Activated naive CD4-positive, alpha-beta T cell treated with anti-CD3 and anti-CD28 coated beads for 36 hours (primary cell): ENCODE data around the gene CAMTA1. TPM values are rescaled to one million over a fixed set of nuclear protein-coding genes. Genes with fewer than 3 reads are reported as not detected.

Experiments
- CTCF ChIA-PET: fragments of 350-600 bp; sonication (Branson Sonifier 250); formaldehyde crosslinking; loops from one replicate; lab custom pipeline; 2021; ENCODE audit warnings: antibody characterized with exemption; lab: Charles Lee
- DNase-seq: peaks from one replicate; pipeline ENCODE4 v3.0.0-alpha.2; 2020
- H3K27ac Mint-ChIP-seq: one replicate; pipeline ENCODE4 v1.8.0; 2021; ENCODE audit warnings: mild to moderate bottlenecking, mixed read lengths
- H3K27me3 Mint-ChIP-seq: one replicate; pipeline ENCODE4 v1.8.0; 2021; ENCODE audit warnings: low read depth, mixed read lengths
- H3K36me3 Mint-ChIP-seq: one replicate; pipeline ENCODE4 v1.8.0; 2021; ENCODE audit warnings: low read depth, mixed read lengths
- H3K4me1 Mint-ChIP-seq: one replicate; pipeline ENCODE4 v1.8.0; 2021; ENCODE audit warnings: low read depth, mixed read lengths
- H3K4me3 Mint-ChIP-seq: one replicate; pipeline ENCODE4 v1.8.0; 2021; ENCODE audit warnings: mild to moderate bottlenecking, moderate library complexity, mixed read lengths
- H3K9me3 Mint-ChIP-seq: one replicate; pipeline ENCODE4 v1.8.0; 2021; ENCODE audit warnings: mixed read lengths
- intact Hi-C: fragments of 100-400 bp; cut with micrococcal nuclease; formaldehyde crosslinking; loops from one replicate; pipeline ENCODE4 v1.15.1; 2023
- total RNA-seq, 2 experiments: library from RNA; stranded (reverse); gene quantifications; one replicate each; pipeline ENCODE4 v1.2.3, GENCODE V29; 2021

CAMTA1 gene
- total RNA-seq, 2 experiments from 2014 or later = 61.5 to 70.9 TPM

DNA sequence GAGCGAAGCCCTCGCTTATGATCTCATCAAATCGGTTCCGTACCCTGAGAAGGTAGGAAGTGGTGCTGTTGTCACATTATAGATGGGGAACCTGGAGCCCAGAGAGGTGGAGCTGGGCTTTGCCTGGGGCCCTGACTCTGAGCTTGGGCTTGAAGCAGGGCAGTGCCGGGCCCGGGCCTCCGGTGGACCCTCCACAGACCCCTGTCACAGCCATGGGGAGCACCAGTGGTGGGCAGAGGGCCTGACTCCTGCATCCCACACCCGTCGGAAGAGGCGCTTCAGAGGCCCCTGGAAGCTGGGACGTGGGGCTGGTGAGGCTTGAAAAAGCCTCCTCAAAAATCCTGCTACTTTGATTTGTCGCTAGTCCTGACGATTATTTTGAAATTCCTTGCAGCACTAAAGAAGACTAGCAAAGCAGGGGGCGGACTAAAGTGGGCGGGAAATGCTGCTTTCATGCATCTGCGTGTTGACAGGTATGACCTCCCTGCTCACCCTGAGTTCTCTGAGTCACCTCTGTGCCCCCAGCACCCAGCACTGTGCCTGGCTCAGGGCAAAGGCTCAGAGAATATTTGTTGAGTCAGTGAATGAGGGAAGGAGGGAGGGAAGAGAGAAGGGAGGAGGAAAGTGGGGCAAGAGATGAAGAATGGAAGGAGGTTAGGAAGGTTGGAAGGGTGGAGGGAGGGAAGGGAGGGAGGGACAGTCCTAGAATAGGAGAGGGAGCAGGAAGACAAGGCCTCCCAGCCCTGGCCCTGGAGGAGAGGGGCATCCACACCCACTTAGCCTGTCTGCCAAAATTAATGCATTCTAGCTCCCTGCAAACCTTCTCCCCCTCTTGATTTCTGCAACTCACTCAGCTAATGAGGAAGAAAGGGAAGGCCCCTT lies 723.0 kb downstream of the CAMTA1 start:
- Mint-ChIP-seq H3K27me3 (peaks cover 3% of the 10 kb centered on the region), H3K36me3 (no peaks in the 10 kb centered on the region), H3K4me1 (no peaks in the 10 kb centered on the region), H3K9me3 (no peaks in the 10 kb centered on the region), H3K4me3 (no peak overlapping the region), H3K27ac (no peak overlapping the region)
- intact Hi-C loops = no loop called here
- CTCF ChIA-PET = no interaction called here
- DNase-seq = no peak

DNA sequence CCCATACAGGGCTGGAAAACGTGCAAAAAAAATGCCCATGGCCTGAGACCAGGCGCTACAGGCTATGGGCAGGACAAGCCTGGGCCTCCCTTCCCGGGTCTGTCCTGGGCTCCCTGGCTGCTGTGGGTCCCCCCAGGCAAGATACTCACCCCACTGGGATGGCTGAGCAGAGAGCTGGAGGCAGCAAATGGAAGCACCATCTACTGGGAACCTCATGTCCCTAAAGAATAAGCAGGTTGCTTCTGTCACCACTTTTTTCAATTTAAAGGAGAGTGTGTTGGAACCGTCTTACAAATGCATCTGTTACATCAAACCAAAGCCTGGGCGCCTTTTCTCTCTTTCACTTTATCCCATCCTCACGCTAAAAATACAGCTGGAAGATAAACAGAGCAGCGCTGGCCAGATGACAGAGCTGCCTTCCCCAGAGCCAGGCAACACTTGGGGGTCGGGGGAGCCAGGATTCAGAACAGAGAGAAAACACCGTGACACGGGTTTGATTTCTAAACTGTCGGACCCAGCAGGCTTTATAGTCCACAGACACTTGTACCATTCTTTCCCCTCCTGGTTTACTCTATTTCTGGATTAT lies 723.8 kb downstream of the CAMTA1 start:
- DNase-seq = no peak
- intact Hi-C loops = no loop called here
- Mint-ChIP-seq H3K36me3 (no peaks in the 10 kb centered on the region), H3K4me1 (no peaks in the 10 kb centered on the region), H3K27ac (no peak overlapping the region), H3K9me3 (no peaks in the 10 kb centered on the region), H3K27me3 (peaks cover 3% of the 10 kb centered on the region), H3K4me3 (no peak overlapping the region)
- CTCF ChIA-PET = no interaction called here

DNA sequence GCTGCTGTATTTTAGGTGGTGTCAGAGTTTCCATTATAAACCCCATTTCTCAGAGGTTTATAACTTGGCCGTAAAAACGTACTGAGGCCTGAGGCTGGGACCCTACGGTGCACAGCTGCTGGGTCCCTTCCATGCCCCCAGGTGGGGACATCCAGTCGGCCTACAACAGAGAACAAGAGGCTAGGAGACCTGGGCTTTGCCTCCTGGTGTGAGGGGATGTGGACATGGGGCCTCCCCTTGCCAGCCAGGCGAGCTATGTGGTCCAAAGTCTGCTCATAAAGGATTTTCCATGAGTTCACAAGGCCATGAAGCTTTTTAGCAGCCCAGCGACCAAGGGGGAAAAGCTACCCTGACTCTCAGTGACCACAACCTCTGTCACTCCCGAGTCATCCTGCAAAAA lies 724.3 kb downstream of the CAMTA1 start:
- Mint-ChIP-seq H3K4me3 (no peak overlapping the region), H3K27me3 (peaks cover 3% of the 10 kb centered on the region), H3K9me3 (no peaks in the 10 kb centered on the region), H3K36me3 (no peaks in the 10 kb centered on the region), H3K27ac (no peak overlapping the region), H3K4me1 (no peaks in the 10 kb centered on the region)
- no peak for DNase-seq
- intact Hi-C loops = no loop called here
- CTCF ChIA-PET = no interaction called here

DNA sequence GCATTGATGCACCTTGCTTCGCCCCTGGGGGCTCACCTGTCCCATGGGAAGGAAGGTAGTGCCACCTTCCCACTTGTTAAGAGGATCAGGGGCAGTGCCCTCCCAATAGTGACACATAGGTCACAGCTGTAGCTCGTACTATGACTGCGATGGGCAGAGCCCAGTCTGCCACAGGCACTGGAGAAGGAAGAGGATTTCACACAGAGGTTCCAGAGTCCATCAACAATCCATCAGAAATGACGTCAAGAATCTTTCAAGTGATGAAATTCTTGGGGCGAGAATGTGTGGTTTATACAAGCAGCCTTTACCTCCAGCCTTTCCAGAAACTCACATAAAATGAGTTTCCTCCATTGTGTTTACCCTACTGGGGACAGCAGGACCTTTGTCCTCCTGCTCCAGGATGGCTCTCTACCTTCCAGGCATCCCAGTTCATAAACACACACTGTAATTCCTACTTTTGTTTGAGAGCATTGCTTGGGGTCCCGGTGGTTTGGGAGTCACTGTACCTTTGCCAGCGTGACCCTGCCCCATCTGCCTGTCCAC lies 725.2 kb downstream of the CAMTA1 start:
- no peak overlapping the region for H3K4me3 Mint-ChIP-seq
- no peaks in the 10 kb centered on the region for H3K36me3 Mint-ChIP-seq
- DNase-seq = no peak
- H3K9me3 Mint-ChIP-seq = no peaks in the 10 kb centered on the region
- no peak overlapping the region for H3K27ac Mint-ChIP-seq
- peaks cover 3% of the 10 kb centered on the region for H3K27me3 Mint-ChIP-seq
- intact Hi-C loops = no loop called here
- H3K4me1 Mint-ChIP-seq = no peaks in the 10 kb centered on the region
- CTCF ChIA-PET = no interaction called here

DNA sequence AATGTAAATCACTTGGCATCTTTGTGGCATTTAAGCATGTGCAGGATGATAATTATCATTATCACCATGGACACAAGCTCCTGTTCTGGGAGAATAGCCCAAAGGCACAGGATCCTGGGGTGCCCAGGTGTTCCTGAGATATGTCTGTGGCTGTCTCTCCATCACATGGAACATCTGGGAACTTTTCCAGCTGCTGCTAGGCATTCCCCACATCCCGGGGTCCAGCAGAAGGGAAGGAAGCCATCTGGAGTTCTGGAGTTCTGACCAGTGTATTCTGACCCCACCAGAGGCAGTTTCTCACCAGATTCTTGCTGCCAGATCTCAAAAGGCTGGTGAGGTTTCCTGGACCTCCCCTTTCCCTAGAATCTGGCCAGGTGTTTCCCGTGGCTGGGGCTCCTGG lies 726.1 kb downstream of the CAMTA1 start:
- intact Hi-C loops = no loop called here
- no peaks in the 10 kb centered on the region for H3K4me1 Mint-ChIP-seq
- CTCF ChIA-PET = no interaction called here

DNA sequence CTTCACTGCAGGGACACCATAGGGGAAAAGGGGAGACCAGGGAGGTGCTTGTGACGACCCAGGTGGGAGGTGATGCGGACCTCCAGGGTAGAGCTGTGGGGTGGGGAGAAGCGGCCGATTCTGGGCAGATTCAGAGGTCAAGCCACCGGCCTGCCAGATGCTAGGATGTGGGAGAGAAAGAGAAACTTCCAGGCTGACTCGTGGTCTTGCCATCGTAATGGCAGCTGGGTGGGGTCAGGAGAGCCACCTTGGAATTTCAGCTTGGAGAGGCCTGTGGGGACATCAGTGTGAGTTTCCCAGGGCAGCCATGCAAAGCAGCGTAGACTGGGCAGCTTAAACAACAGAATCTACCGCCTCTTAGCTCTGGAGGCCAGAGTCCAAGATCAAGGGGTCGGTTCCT lies 727.8 kb downstream of the CAMTA1 start:
- Mint-ChIP-seq H3K27ac (no peak overlapping the region), H3K27me3 (peaks cover 5% of the 10 kb centered on the region), H3K36me3 (no peaks in the 10 kb centered on the region), H3K4me3 (no peak overlapping the region), H3K9me3 (no peaks in the 10 kb centered on the region), H3K4me1 (no peaks in the 10 kb centered on the region)
- CTCF ChIA-PET = no interaction called here
- no peak for DNase-seq
- intact Hi-C loops = no loop called here

More for the DNA sequence above, 726.1 kb downstream of the CAMTA1 start:
- Mint-ChIP-seq H3K27ac (no peak overlapping the region), H3K27me3 (peaks cover 3% of the 10 kb centered on the region), H3K9me3 (no peaks in the 10 kb centered on the region), H3K4me3 (no peak overlapping the region), H3K36me3 (no peaks in the 10 kb centered on the region)
- no peak for DNase-seq

DNA sequence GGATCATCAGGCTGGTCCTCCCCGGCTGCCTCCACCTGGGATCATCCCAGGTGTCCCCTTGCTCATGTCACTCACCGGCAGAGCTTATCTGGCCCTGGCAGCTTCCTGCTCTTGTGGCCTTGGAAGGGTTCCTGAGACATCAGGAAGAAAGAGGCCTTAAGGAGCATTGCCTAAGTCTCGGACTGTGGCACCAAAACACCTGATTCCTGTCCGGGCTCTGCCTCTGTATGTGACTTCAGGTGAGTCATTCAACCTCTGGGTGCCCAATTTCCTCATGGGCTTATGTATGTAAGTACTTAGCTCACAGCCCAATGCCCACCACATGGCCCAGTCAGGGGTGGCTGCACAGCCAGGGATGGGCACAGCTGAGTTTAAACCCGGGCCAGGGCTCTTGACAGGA lies 729.9 kb downstream of the CAMTA1 start:
- H3K9me3 Mint-ChIP-seq = no peaks in the 10 kb centered on the region
- H3K4me1 Mint-ChIP-seq = no peaks in the 10 kb centered on the region
- intact Hi-C loops = no loop called here
- DNase-seq = no peak
- no peaks in the 10 kb centered on the region for H3K36me3 Mint-ChIP-seq
- CTCF ChIA-PET = no interaction called here
- H3K27ac Mint-ChIP-seq = no peak overlapping the region
- peaks cover 5% of the 10 kb centered on the region for H3K27me3 Mint-ChIP-seq
- H3K4me3 Mint-ChIP-seq = no peak overlapping the region

DNA sequence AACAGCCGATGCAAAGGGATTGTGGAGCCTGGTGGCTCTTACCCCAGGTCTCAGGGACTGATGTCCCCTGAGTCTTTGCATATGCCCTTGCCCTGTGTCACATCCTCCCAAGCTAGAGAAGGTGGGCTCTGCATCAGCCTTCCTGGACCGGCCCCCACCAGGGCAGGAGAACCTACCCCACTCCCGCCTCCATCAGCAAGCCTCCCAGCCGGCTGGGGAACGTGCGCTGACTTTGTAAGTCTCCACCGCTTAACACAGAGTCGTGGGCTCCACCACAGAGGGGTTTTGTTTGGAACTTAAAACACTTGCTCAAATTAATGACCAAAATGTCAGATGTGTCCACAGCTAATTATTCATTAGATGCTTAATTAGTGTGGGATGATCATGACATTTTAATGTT lies 730.6 kb downstream of the CAMTA1 start:
- H3K4me3 Mint-ChIP-seq = no peak overlapping the region
- no peak for DNase-seq
- H3K9me3 Mint-ChIP-seq = no peaks in the 10 kb centered on the region
- no peak overlapping the region for H3K27ac Mint-ChIP-seq
- CTCF ChIA-PET = no interaction called here
- intact Hi-C loops = no loop called here
- no peaks in the 10 kb centered on the region for H3K36me3 Mint-ChIP-seq
- no peaks in the 10 kb centered on the region for H3K4me1 Mint-ChIP-seq
- H3K27me3 Mint-ChIP-seq = peaks cover 5% of the 10 kb centered on the region

DNA sequence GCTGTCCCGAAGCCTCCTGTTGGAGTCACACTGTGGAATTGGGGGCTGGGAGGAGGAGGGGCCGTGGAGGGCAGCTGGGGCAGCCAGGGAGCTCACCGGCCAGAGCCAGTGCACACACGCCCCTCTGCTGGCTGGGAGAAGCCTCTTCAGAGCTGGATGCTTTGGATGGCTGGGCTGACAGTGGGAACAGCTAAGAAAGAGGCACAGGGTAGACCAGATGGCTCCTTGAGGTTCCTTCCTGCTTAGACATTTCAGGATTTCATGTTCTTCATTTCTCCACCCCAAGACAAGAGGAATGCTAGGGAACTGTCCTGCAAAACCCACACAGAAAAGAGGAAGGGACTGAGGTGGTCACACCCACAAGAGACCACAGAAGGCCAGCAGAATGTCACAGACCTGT lies 731.1 kb downstream of the CAMTA1 start:
- Mint-ChIP-seq H3K4me3 (no peak overlapping the region), H3K27ac (no peak overlapping the region), H3K9me3 (no peaks in the 10 kb centered on the region), H3K36me3 (no peaks in the 10 kb centered on the region), H3K4me1 (no peaks in the 10 kb centered on the region), H3K27me3 (peaks cover 5% of the 10 kb centered on the region)
- CTCF ChIA-PET = no interaction called here
- intact Hi-C loops = no loop called here
- no peak for DNase-seq

DNA sequence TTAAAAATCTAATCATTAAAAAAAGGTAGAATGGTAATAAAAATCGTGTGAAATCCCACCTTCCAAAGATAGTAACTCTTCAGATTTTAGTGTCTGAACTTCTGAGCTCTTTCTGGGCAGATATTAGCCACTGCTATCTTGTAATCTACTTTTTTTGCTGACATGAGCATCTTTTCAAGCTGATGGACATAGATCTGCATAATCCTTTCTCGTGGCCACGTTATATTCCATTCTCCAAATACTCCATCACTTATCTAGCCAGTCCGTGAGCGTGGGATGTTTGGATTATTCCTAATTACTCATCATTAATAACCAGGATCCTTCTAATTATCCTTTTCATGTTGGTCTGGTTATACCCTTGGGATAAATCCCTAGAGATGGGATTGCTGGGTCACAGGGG lies 731.7 kb downstream of the CAMTA1 start:
- Mint-ChIP-seq H3K27me3 (peaks cover 6% of the 10 kb centered on the region), H3K9me3 (no peaks in the 10 kb centered on the region), H3K4me1 (no peaks in the 10 kb centered on the region), H3K27ac (no peak overlapping the region), H3K4me3 (no peak overlapping the region), H3K36me3 (no peaks in the 10 kb centered on the region)
- intact Hi-C loops = no loop called here
- CTCF ChIA-PET = no interaction called here
- no peak for DNase-seq

DNA sequence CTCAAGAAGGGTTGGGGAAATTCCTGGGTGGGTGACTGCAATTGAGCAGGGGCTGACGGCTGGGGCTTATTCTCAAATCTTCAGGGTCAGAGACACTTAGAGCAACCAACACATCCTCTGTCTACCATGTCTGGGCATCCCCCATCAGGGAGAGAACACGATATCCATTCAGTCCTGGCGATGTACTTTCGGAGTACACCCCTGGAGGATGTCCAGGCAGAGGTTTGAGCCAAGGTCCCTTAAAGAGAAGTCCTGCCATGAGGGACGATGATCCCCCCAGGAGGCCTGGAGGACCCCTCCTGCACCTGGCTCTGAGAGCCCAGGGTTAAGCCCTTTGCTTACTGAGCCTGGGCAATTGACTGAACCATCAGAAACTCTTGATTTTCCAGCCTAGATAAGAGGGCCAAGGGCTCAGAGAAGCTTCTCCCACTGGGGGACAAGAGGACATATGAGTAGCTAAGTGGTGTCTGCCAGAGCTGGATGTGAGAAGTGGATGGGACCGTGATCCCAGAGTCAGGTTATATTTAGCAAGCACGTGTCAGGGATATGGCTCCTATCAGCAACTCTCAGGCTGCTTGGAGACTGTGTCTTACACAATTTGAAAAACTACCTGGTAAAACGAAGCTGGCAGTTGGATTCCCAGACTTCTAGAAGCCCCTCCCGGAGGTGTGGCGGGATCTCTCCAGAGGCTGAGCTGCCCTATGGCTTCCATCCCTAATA lies 732.5 kb downstream of the CAMTA1 start:
- intact Hi-C loops = no loop called here
- no peak for DNase-seq
- H3K27ac Mint-ChIP-seq = no peak overlapping the region
- no peaks in the 10 kb centered on the region for H3K36me3 Mint-ChIP-seq
- no peaks in the 10 kb centered on the region for H3K4me1 Mint-ChIP-seq
- no peaks in the 10 kb centered on the region for H3K9me3 Mint-ChIP-seq
- no peak overlapping the region for H3K4me3 Mint-ChIP-seq
- peaks cover 8% of the 10 kb centered on the region for H3K27me3 Mint-ChIP-seq
- CTCF ChIA-PET = no interaction called here

DNA sequence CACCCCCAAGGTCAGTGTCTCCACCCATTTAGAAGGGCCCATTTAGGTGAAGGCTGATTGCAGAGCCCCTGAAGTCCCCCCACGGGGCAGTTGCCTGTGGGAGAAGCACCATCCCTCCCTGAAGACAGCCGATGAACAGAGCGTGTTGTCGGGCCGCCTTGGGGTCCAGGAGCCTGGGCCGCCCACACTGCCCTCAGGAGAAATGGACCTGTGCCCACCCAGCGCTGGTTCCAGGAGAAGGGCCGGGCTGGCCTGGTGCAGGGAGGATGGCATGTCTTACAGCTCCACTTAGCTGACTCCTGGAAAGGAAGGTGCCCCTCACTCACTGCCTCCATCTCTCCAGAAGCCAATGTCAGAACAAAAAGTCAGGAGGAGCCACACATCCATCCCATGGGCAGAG lies 733.2 kb downstream of the CAMTA1 start:
- no peak for DNase-seq
- Mint-ChIP-seq H3K36me3 (no peaks in the 10 kb centered on the region), H3K4me1 (no peaks in the 10 kb centered on the region), H3K9me3 (no peaks in the 10 kb centered on the region), H3K27ac (no peak overlapping the region), H3K27me3 (peaks cover 12% of the 10 kb centered on the region), H3K4me3 (no peak overlapping the region)
- intact Hi-C loops = no loop called here
- CTCF ChIA-PET = no interaction called here
